Erythroblast (primary cell): Measurements from ENCODE around the gene SIPA1.

Source experiments
- GATA1 ChIP-seq: IDR thresholded peaks from 2 replicates; pipeline ENCODE4 v1.6.1; 2011; ENCODE audit warnings: low read depth, mild to moderate bottlenecking, control low read depth, low read length, moderate library complexity
- POLR2A ChIP-seq: IDR thresholded peaks from 2 replicates; pipeline ENCODE4 v1.6.1; 2011; ENCODE audit warnings: mild to moderate bottlenecking, low read length

DNA sequence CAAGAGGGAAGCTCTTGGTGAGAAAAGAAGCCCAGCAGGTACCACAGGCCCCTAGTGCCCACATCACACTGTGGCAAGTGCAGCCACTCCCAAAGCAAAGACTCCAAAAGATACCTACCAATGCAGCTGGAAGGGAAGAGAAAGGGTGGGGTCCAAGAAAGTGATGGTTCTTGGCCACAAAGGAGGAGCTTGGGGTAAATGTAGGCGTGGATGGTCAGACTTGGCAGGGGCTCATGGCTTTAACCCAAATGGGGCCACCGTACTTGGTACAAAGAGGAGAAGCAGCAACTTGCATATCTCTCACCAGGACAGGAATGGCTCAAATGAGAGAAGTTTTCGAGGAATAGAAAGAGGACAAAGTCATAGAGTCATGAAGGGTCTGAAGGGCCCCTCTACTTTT lies 28.7 kb upstream of the SIPA1 start:
- TF ChIP-seq POLR2A (no peak), GATA1 (no peak)
